DOHH2 (cell line): ENCODE data around the gene OCLN.

ENCODE experiments used
- CTCF ChIP-seq: fragments of 200-600 bp; sonication (generic); IDR thresholded peaks from one replicate; pipeline ENCODE4 v1.5.1; 2014; ENCODE audit warnings: antibody characterized with exemption, mild to moderate bottlenecking, low read depth, low read length; ENCODE audit not compliant: poor library complexity, severe bottlenecking
- EZH2phosphoT487 ChIP-seq: fragments of 200-600 bp; sonication (generic); IDR thresholded peaks from 2 replicates; pipeline ENCODE4 v1.6.1; 2017; ENCODE audit warnings: borderline replicate concordance, mild to moderate bottlenecking, antibody characterized with exemption, low read length, moderate library complexity, mixed read lengths

- TF ChIP-seq CTCF, result no peak
- no peak for TF ChIP-seq EZH2phosphoT487
Observed at GRCh38 chr5:69502367-69502766, 9.8 kb downstream of the OCLN start.
